ENCODE measurements around the gene TMEM123. TPM values are rescaled to one million over a fixed set of nuclear protein-coding genes. Genes with fewer than 3 reads are reported as not detected.

Gene TMEM123
- total RNA-seq, 3 donors from 2014 or later (not counting 1 experiment from before 2014, with no cell fraction given), result 100 to 126 (median 118) TPM

GRCh38 chr11:102406099-102406498 lies 46.5 kb downstream of the TMEM123 start:
- peaks cover 15% of the 10 kb centered on the region for H3K4me1 ChIP-seq (ENCODE audit: control insufficient read depth, insufficient read depth, low read length)
- H3K27ac ChIP-seq (ENCODE audit: low read length), result no peak overlapping the region
- peaks cover 17% of the 10 kb centered on the region for H3K36me3 ChIP-seq (ENCODE audit: control insufficient read depth, insufficient read depth, low read length)

GRCh38 chr11:102405501-102405900 lies 47.1 kb downstream of the TMEM123 start:
- no peaks in the 10 kb centered on the region for H3K27me3 ChIP-seq (ENCODE audit: control insufficient read depth, insufficient read depth, low read length)
- DNase-seq, result no peak
- no peak overlapping the region for H3K27ac ChIP-seq (ENCODE audit: low read length)
- H3K4me3 ChIP-seq (ENCODE audit: low read length), result no peak overlapping the region
- H3K4me1 ChIP-seq (ENCODE audit: control insufficient read depth, insufficient read depth, low read length), result peaks cover 15% of the 10 kb centered on the region
- Mint-ChIP-seq H3K36me3 (no peaks in the 10 kb centered on the region), H3K4me1 (peaks cover 36 to 54% of the 10 kb centered on the region in 2 donors), H3K9me3 (no peaks in the 10 kb centered on the region), H3K4me3 (no peak overlapping the region), H3K27me3 (ENCODE audit: low read depth in 2 of 2) (no peaks in the 10 kb centered on the region), H3K27ac (no peak overlapping the region)
- WGBS (ENCODE audit: insufficient coverage), result 92% methylated on average over 5 of the region's 5 CpGs
- TF ChIP-seq CTCF (IDR thresholded peaks at IDR 0.05), result no peak
- H3K9me3 ChIP-seq (ENCODE audit: control insufficient read depth, insufficient read depth, low read length), result no peaks in the 10 kb centered on the region
- H3K36me3 ChIP-seq (ENCODE audit: control insufficient read depth, insufficient read depth, low read length), result peaks cover 23% of the 10 kb centered on the region
- ATAC-seq, result no peak
- intact Hi-C loops (cut with micrococcal nuclease), result no loop called here

More at GRCh38 chr11:102406099-102406498, 46.5 kb downstream of the TMEM123 start:
- no peaks in the 10 kb centered on the region for H3K27me3 Mint-ChIP-seq (ENCODE audit: low read depth in 2 of 2)
- ATAC-seq, result no peak
- no peak for DNase-seq
- no peak for TF ChIP-seq CTCF (IDR thresholded peaks at IDR 0.05)
- H3K4me3 Mint-ChIP-seq, result no peak overlapping the region
- H3K9me3 ChIP-seq (ENCODE audit: control insufficient read depth, insufficient read depth, low read length), result no peaks in the 10 kb centered on the region
- H3K4me3 ChIP-seq (ENCODE audit: low read length), result no peak overlapping the region
- no peaks in the 10 kb centered on the region for H3K9me3 Mint-ChIP-seq
- peaks cover 37 to 56% of the 10 kb centered on the region in 2 donors for H3K4me1 Mint-ChIP-seq
- intact Hi-C loops (cut with micrococcal nuclease), result no loop called here
- WGBS (ENCODE audit: insufficient coverage), result no CpG with 5 or more reads among the region's 2 CpGs
- H3K27me3 ChIP-seq (ENCODE audit: control insufficient read depth, insufficient read depth, low read length), result no peaks in the 10 kb centered on the region
- no peaks in the 10 kb centered on the region for H3K36me3 Mint-ChIP-seq
- H3K27ac Mint-ChIP-seq, result no peak overlapping the region

GRCh38 chr11:102402548-102402947 lies 50.0 kb downstream of the TMEM123 start:
- Histone ChIP-seq H3K9me3 (ENCODE audit: control insufficient read depth, insufficient read depth, low read length) (no peaks in the 10 kb centered on the region), H3K36me3 (ENCODE audit: control insufficient read depth, insufficient read depth, low read length) (peaks cover 33% of the 10 kb centered on the region), H3K27ac (ENCODE audit: low read length) (no peak overlapping the region), H3K4me1 (ENCODE audit: control insufficient read depth, insufficient read depth, low read length) (peaks cover 15% of the 10 kb centered on the region), H3K4me3 (ENCODE audit: low read length) (no peak overlapping the region), H3K27me3 (ENCODE audit: control insufficient read depth, insufficient read depth, low read length) (no peaks in the 10 kb centered on the region)
- Mint-ChIP-seq H3K27ac (peak overlapping the region; percentile 47 to 63), H3K9me3 (no peaks in the 10 kb centered on the region), H3K36me3 (no peaks in the 10 kb centered on the region), H3K4me3 (no peak overlapping the region), H3K27me3 (ENCODE audit: low read depth in 2 of 2) (no peaks in the 10 kb centered on the region), H3K4me1 (peaks cover 21 to 41% of the 10 kb centered on the region in 2 donors)
- no peak for ATAC-seq
- DNase-seq, result no peak
- intact Hi-C loops (cut with micrococcal nuclease), result no loop called here
- TF ChIP-seq CTCF (IDR thresholded peaks at IDR 0.05), result no peak

GRCh38 chr11:102401905-102402304 lies 50.7 kb downstream of the TMEM123 start:
- Mint-ChIP-seq H3K27ac (peak overlapping the region; percentile 44 to 47), H3K27me3 (ENCODE audit: low read depth in 2 of 2) (no peaks in the 10 kb centered on the region), H3K9me3 (no peaks in the 10 kb centered on the region), H3K4me1 (peaks cover 21 to 34% of the 10 kb centered on the region in 2 donors), H3K36me3 (no peaks in the 10 kb centered on the region), H3K4me3 (no peak overlapping the region)
- 91% methylated on average over 3 of the region's 3 CpGs for WGBS (ENCODE audit: insufficient coverage)
- peaks cover 37% of the 10 kb centered on the region for H3K36me3 ChIP-seq (ENCODE audit: control insufficient read depth, insufficient read depth, low read length)
- H3K9me3 ChIP-seq (ENCODE audit: control insufficient read depth, insufficient read depth, low read length), result no peaks in the 10 kb centered on the region
- H3K4me1 ChIP-seq (ENCODE audit: control insufficient read depth, insufficient read depth, low read length), result peaks cover 12% of the 10 kb centered on the region
- intact Hi-C loops (cut with micrococcal nuclease), result no loop called here
- ATAC-seq (no peak), DNase-seq (no peak)
- no peaks in the 10 kb centered on the region for H3K27me3 ChIP-seq (ENCODE audit: control insufficient read depth, insufficient read depth, low read length)
- no peak overlapping the region for H3K27ac ChIP-seq (ENCODE audit: low read length)
- TF ChIP-seq CTCF (IDR thresholded peaks at IDR 0.05), result no peak
- no peak overlapping the region for H3K4me3 ChIP-seq (ENCODE audit: low read length)

All from natural killer cell (primary cell).